Adrenal gland (tissue), 12 donors: ENCODE measurements around the gene ARHGAP22. TPM values are rescaled to one million over a fixed set of nuclear protein-coding genes. Genes with fewer than 3 reads are reported as not detected.

ENCODE experiments used
- DNase-seq, 7 donors: peaks; one replicate each; pipeline ENCODE4 v3.0.0-alpha.2; 2019 to 2020
- H3K27ac ChIP-seq, 5 donors: fragments of 200-600 bp; sonication (generic) in 4 of 5; 1 replicate in 3 of 5; 2 replicates in 2 of 5; pipeline versions ENCODE4 v1.5.1 to v1.8.0; 2016 to 2020; ENCODE audit warnings: mild to moderate bottlenecking in 1 of 5
- H3K27me3 ChIP-seq: fragments of 200-600 bp; 2 replicates; pipeline ENCODE4 v1.8.0; 2021
- H3K36me3 ChIP-seq, 2 donors: fragments of 200-600 bp; replicated peaks in 1 of 2; 1 replicate in 1 of 2; 2 replicates in 1 of 2; pipeline versions ENCODE4 v1.5.1 to v1.8.0; 2018 to 2022
- H3K4me1 ChIP-seq, 2 donors: fragments of 200-600 bp; replicated peaks in 1 of 2; 1 replicate in 1 of 2; 2 replicates in 1 of 2; pipeline versions ENCODE4 v1.5.1 to v1.8.0; 2018 to 2021
- H3K4me3 ChIP-seq, 4 donors: fragments of 200-600 bp; sonication (generic) in 3 of 4; one replicate each; pipeline ENCODE4 v1.5.1; 2016 to 2018
- H3K9me3 ChIP-seq, 3 donors: fragments of 200-600 bp; sonication (generic) in 1 of 3; replicated peaks in 1 of 3; 1 replicate in 2 of 3; 2 replicates in 1 of 3; pipeline versions ENCODE4 v1.5.1 to v1.8.0; 2016 to 2021
- CTCF ChIP-seq, 6 experiments: fragments of 450-650 bp in 4 of 6; fragments of 200-600 bp in 2 of 6; sonication (generic) in 1 of 6; IDR thresholded peaks; 1 replicate in 5 of 6; 2 replicates in 1 of 6; pipeline versions ENCODE4 v1.5.1 to v1.8.0; 2016 to 2021; ENCODE audit warnings: antibody characterized with exemption in 6 of 6, mild to moderate bottlenecking in 2 of 6, moderate library complexity in 1 of 6
- POLR2A ChIP-seq, 2 donors: fragments of 450-650 bp; IDR thresholded peaks; one replicate each; pipeline ENCODE4 v1.6.1; 2017; ENCODE audit warnings: antibody characterized with exemption in 2 of 2, mild to moderate bottlenecking in 2 of 2, moderate library complexity in 1 of 2
- WGBS, 4 donors: extraction: QIAGEN DNeasy Blood & Tissue Kit in 2 of 4; methylation state at CpG; one replicate each; pipeline versions ENCODE4 v1.1.5 to v1.1.7; 2013 to 2017; 5-methylcytosine and 5-hydroxymethylcytosine counted together
- intact Hi-C, 2 donors: fragments of 100-400 bp; cut with DNase I; formaldehyde crosslinking; loops; one replicate each; pipeline versions ENCODE4 v1.14.1 to v1.15.0; 2022 to 2023
- polyA plus RNA-seq, 3 donors: library from polyadenylated mRNA; stranded (reverse); fragments of 200-250 nt in 2 of 3; fragments of 350-450 nt in 1 of 3; fragmentation: Illumina TruSeq in 1 of 3; extraction: RNeasy Lipid Tissue Mini Kit (QIAGEN cat#74804) in 1 of 3; gene quantifications; one replicate each; pipeline ENCODE4 v1.2.3, GENCODE V29; 2013 to 2014
- total RNA-seq, 9 donors: library from RNA; depleted of rRNA in 4 of 9; stranded (reverse); fragments of >200 nt in 4 of 9; fragments of 120-200 nt in 1 of 9; fragmentation: NEBNext Ultra II Directional in 1 of 9; extraction: Animal tissue kit (Norgen Biotek cat#: 25700) in 1 of 9; gene quantifications; one replicate each; pipeline versions ENCODE4 v1.1.0 to v1.2.4, GENCODE V29; 2013 to 2023
- donor health status: healthy with polysubstance abuse.
- donor health status: Bipolar disorder and iron deficiency.
- donor health status: DM: yes; HTN: yes; CAD: no.
- donor health status: DM: no; HTN: no; CAD: no.
- donor health status: DM: no; HTN: no; CAD: no.
- donor health status: DM: yes; HTN: yes; CAD: no.

Gene ARHGAP22
- total and polyA plus RNA-seq, 12 donors = 0.91 to 11.6 (median 4.6) TPM

- H3K4me1 ChIP-seq = no peaks in the 10 kb centered on the region
- H3K4me3 ChIP-seq = no peak overlapping the region
- no peak for TF ChIP-seq POLR2A (IDR thresholded peaks at IDR 0.05)
- no peak for TF ChIP-seq CTCF (IDR thresholded peaks at IDR 0.05)
- intact Hi-C loops = no loop called here
- H3K9me3 ChIP-seq = no peaks in the 10 kb centered on the region
- no peak overlapping the region for H3K27ac ChIP-seq
- 59 to 98% (median 83%) methylated on average over 3 of the region's 3 CpGs for WGBS, 4 donors
- no peaks in the 10 kb centered on the region for H3K27me3 ChIP-seq
- H3K36me3 ChIP-seq = no peaks in the 10 kb centered on the region
- no peak for DNase-seq
Observed at GRCh38 chr10:48406204-48406603, 198.7 kb downstream of the ARHGAP22 start.

GRCh38 chr10:48404646-48405045 lies 200.2 kb downstream of the ARHGAP22 start:
- TF ChIP-seq CTCF (IDR thresholded peaks at IDR 0.05) (no peak), POLR2A (IDR thresholded peaks at IDR 0.05) (no peak)
- intact Hi-C loops = no loop called here
- WGBS, 4 donors = 86 to 90% (median 89%) methylated on average over 4 of the region's 4 CpGs
- no peak overlapping the region for H3K4me3 ChIP-seq
- H3K4me1 ChIP-seq = peaks cover 0 to 7% of the 10 kb centered on the region in 2 donors
- no peaks in the 10 kb centered on the region for H3K9me3 ChIP-seq
- DNase-seq = no peak
- no peaks in the 10 kb centered on the region for H3K27me3 ChIP-seq
- no peaks in the 10 kb centered on the region for H3K36me3 ChIP-seq
- no peak overlapping the region for H3K27ac ChIP-seq

DNA sequence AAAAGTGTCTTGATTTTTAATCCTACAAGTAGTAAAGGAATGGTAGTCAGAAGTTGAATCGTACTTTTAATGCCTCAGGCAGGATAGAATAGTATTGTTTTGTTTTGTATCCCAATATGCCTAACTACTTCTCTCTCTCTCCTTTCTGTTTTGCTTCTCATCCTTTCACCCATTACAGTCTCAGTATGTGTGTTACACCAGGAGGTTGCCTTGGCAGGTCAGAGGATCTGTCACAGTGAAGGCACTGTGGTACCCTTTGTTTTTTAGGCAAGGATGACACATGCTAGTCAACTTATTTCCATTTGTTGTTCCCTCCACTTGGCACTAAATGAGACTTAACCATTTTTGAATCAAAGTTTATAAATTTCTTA lies 204.0 kb downstream of the ARHGAP22 start:
- Histone ChIP-seq H3K4me1 (peaks cover 0 to 16% of the 10 kb centered on the region in 2 donors), H3K36me3 (no peaks in the 10 kb centered on the region), H3K27ac (no peak overlapping the region), H3K4me3 (no peak overlapping the region), H3K9me3 (no peaks in the 10 kb centered on the region), H3K27me3 (no peaks in the 10 kb centered on the region)
- DNase-seq = no peak
- TF ChIP-seq POLR2A (IDR thresholded peaks at IDR 0.05) (no peak), CTCF (IDR thresholded peaks at IDR 0.05) (no peak)
- intact Hi-C loops = no loop called here
- 93 to 100% (median 97%) methylated on average over 1 of the region's 1 CpG for WGBS, 4 donors

GRCh38 chr10:48400129-48400849 lies 204.6 kb downstream of the ARHGAP22 start:
- Histone ChIP-seq H3K36me3 (no peaks in the 10 kb centered on the region), H3K27me3 (no peaks in the 10 kb centered on the region), H3K27ac (no peak overlapping the region), H3K4me1 (peaks cover 0 to 16% of the 10 kb centered on the region in 2 donors), H3K4me3 (no peak overlapping the region), H3K9me3 (no peaks in the 10 kb centered on the region)
- intact Hi-C loops = no loop called here
- DNase-seq = no peak
- WGBS, 4 donors = 47 to 70% (median 65%) methylated on average over 3 of the region's 3 CpGs
- TF ChIP-seq CTCF (IDR thresholded peaks at IDR 0.05) (no peak), POLR2A (IDR thresholded peaks at IDR 0.05) (no peak)
